HCT116 (cell line): ENCODE measurements around the gene RTN4RL2. TPM values are rescaled to one million over a fixed set of nuclear protein-coding genes. Genes with fewer than 3 reads are reported as not detected.

ENCODE experiments used
- ATAC-seq: fragments of 200-7000 bp; cut with Tn5 transposase; 2 replicates; pipeline ENCODE4 v1.9.1; 2020; ENCODE audit warnings: mild to moderate bottlenecking, moderate library complexity
- BruUV-seq: library from RNA; stranded (reverse); fragments of 400-500 nt; replicated peaks from 2 replicates; lab custom pipeline; 2021; lab: Mats Ljungman, UMichigan
- CTCF ChIA-PET: fragments of 300-600 bp; sonication (Branson Sonifier 250); formaldehyde crosslinking; loops from one replicate; lab custom pipeline; 2021; ENCODE audit warnings: antibody characterized with exemption; lab: Charles Lee
- POLR2A ChIA-PET: fragments of 300-600, 350-600 bp; sonication (Branson Sonifier 250); formaldehyde crosslinking; loops from one replicate; lab custom pipeline; 2021; ENCODE audit warnings: antibody characterized with exemption; lab: Charles Lee
- RAD21 ChIA-PET, 2 experiments: fragments of 300-600 bp; sonication (Branson Sonifier 250); formaldehyde crosslinking; loops; one replicate each; lab custom pipeline; 2023; ENCODE audit warnings: low total read pairs in 2 of 2; ENCODE audit not compliant: uncharacterized antibody in 2 of 2, unreplicated experiment in 2 of 2, low non-redundant PET in 1 of 2; lab: Charles Lee
- DNase-seq: peaks from one replicate; pipeline ENCODE4 v3.0.0-alpha.2; 2010; ENCODE audit warnings: low read depth, low spot score
- H2AFZ ChIP-seq: fragments of 200-600 bp; shearing (Covaris generic), sonication (generic); 2 replicates; pipeline ENCODE4 v1.6.1; 2017; ENCODE audit warnings: low read depth, mixed run types, mixed read lengths, antibody characterized with exemption, low read length; ENCODE audit not compliant: poor library complexity, severe bottlenecking
- H3K27ac ChIP-seq: 2 replicates; pipeline ENCODE4 v1.5.1; 2012; ENCODE audit warnings: low read depth, low read length
- H3K27me3 ChIP-seq: fragments of 200-600 bp; sonication (generic); 2 replicates; pipeline ENCODE4 v1.6.1; 2016; ENCODE audit warnings: mixed run types, low read length, mixed read lengths; ENCODE audit not compliant: insufficient read depth
- H3K36me3 ChIP-seq, 2 experiments: fragments of 200-500 bp in 1 of 2; fragments of 200-600 bp in 1 of 2; sonication (Bioruptor generic) in 1 of 2; sonication (generic) in 1 of 2; 2 replicates each; pipeline versions ENCODE4 v1.5.1 to v1.6.1; 2014 to 2016; ENCODE audit warnings: low read length in 2 of 2, inconsistent platforms in 1 of 2, mixed read lengths in 1 of 2, mixed run types in 1 of 2; ENCODE audit not compliant: insufficient read depth in 2 of 2, control insufficient read depth in 1 of 2
- H3K4me1 ChIP-seq, 2 experiments: fragments of 200-600 bp in 1 of 2; sonication (generic) in 1 of 2; 2 replicates each; pipeline versions ENCODE4 v1.5.1 to v1.6.1; 2012 to 2017; ENCODE audit warnings: low read length in 2 of 2, inconsistent platforms in 1 of 2, mild to moderate bottlenecking in 1 of 2, mixed read lengths in 1 of 2, mixed run types in 1 of 2, moderate library complexity in 1 of 2; ENCODE audit not compliant: insufficient read depth in 2 of 2, control insufficient read depth in 1 of 2
- H3K4me2 ChIP-seq: fragments of 200-600 bp; sonication (generic); 2 replicates; pipeline ENCODE4 v1.6.1; 2017; ENCODE audit warnings: mixed run types, low read length, mixed read lengths
- H3K4me3 ChIP-seq, 2 experiments: fragments of 200-600 bp in 1 of 2; sonication (generic) in 1 of 2; replicated peaks in 1 of 2; 2 replicates each; pipeline ENCODE4 v1.5.1; 2011 to 2016; ENCODE audit warnings: low read length in 2 of 2, control low read depth in 1 of 2, low read depth in 1 of 2, mild to moderate bottlenecking in 1 of 2, mixed read lengths in 1 of 2, mixed run types in 1 of 2
- H3K79me2 ChIP-seq: fragments of 200-600 bp; sonication (generic); 2 replicates; pipeline ENCODE4 v1.6.1; 2017; ENCODE audit warnings: mild to moderate bottlenecking, mixed run types, low read length, moderate library complexity, mixed read lengths; ENCODE audit not compliant: insufficient read depth
- H3K9ac ChIP-seq: fragments of 200-600 bp; sonication (generic); 2 replicates; pipeline ENCODE4 v1.6.1; 2016; ENCODE audit warnings: low read length, mixed read lengths
- H3K9me2 ChIP-seq: fragments of 200-600 bp; sonication (generic), shearing (Covaris generic); 2 replicates; pipeline ENCODE4 v1.6.1; 2017; ENCODE audit warnings: mixed run types, mild to moderate bottlenecking, moderate library complexity; ENCODE audit not compliant: insufficient read depth
- H3K9me3 ChIP-seq, 2 experiments: fragments of 200-500 bp in 1 of 2; fragments of 200-600 bp in 1 of 2; sonication (Bioruptor generic) in 1 of 2; sonication (generic) in 1 of 2; 2 replicates each; pipeline ENCODE4 v1.6.1; 2014 to 2017; ENCODE audit warnings: low read length in 2 of 2, mixed read lengths in 2 of 2, inconsistent platforms in 1 of 2, low read depth in 1 of 2, mild to moderate bottlenecking in 1 of 2, mixed run types in 1 of 2, moderate library complexity in 1 of 2; ENCODE audit not compliant: control insufficient read depth in 1 of 2, insufficient read depth in 1 of 2
- H4K20me1 ChIP-seq: fragments of 200-600 bp; sonication (generic), shearing (Covaris generic); 2 replicates; pipeline ENCODE4 v1.6.1; 2017; ENCODE audit warnings: mixed run types, mild to moderate bottlenecking, moderate library complexity; ENCODE audit not compliant: insufficient read depth
- CEBPB ChIP-seq: IDR thresholded peaks from 2 replicates; pipeline ENCODE4 v1.6.1; 2012; ENCODE audit warnings: low read depth
- CTCF ChIP-seq, 3 experiments: fragments of 200-600 bp in 1 of 3; sonication (generic) in 1 of 3; IDR thresholded peaks in 2 of 3; conservative IDR thresholded peaks in 1 of 3; 2 replicates each; pipeline ENCODE4 v1.5.1; 2012 to 2017; ENCODE audit warnings: low read depth in 2 of 3, low read length in 2 of 3, antibody characterized with exemption in 1 of 3, borderline replicate concordance in 1 of 3, control low read depth in 1 of 3, mild to moderate bottlenecking in 1 of 3, mixed read lengths in 1 of 3, mixed run types in 1 of 3, moderate library complexity in 1 of 3; ENCODE audit not compliant: insufficient read depth in 1 of 3
- EGR1 ChIP-seq: IDR thresholded peaks from 2 replicates; pipeline ENCODE4 v1.6.1; 2012; ENCODE audit warnings: low read depth
- EZH2 ChIP-seq: fragments of 200-600 bp; sonication (generic); IDR thresholded peaks from 2 replicates; pipeline ENCODE4 v1.6.1; 2017; ENCODE audit warnings: antibody characterized with exemption, mixed run types
- EZH2phosphoT487 ChIP-seq: fragments of 200-600 bp; IDR thresholded peaks from 2 replicates; pipeline ENCODE4 v1.6.1; 2018; ENCODE audit warnings: antibody characterized with exemption, borderline replicate concordance
- JUND ChIP-seq: IDR thresholded peaks from 2 replicates; pipeline ENCODE4 v1.6.1; 2012
- POLR2A ChIP-seq: IDR thresholded peaks from 2 replicates; pipeline ENCODE4 v1.7.0; 2011; ENCODE audit warnings: borderline replicate concordance; ENCODE audit not compliant: insufficient read depth, insufficient read length; ENCODE audit errors: extremely low read depth
- POLR2AphosphoS5 ChIP-seq: IDR thresholded peaks from 2 replicates; pipeline ENCODE4 v1.6.1; 2011; ENCODE audit warnings: mild to moderate bottlenecking, low read depth, low read length, moderate library complexity
- RAD21 ChIP-seq: IDR thresholded peaks from 2 replicates; pipeline ENCODE4 v1.6.1; 2012; ENCODE audit warnings: low read depth, mild to moderate bottlenecking
- SIN3A ChIP-seq: IDR thresholded peaks from 2 replicates; pipeline ENCODE4 v1.6.1; 2012; ENCODE audit warnings: low read depth
- SP1 ChIP-seq: IDR thresholded peaks from 2 replicates; pipeline ENCODE4 v1.6.1; 2012; ENCODE audit warnings: low read depth
- SRF ChIP-seq: IDR thresholded peaks from 2 replicates; pipeline ENCODE4 v1.6.1; 2012; ENCODE audit warnings: low read depth
- TCF7L2 ChIP-seq: IDR thresholded peaks from 2 replicates; pipeline ENCODE4 v1.7.0; 2011; ENCODE audit warnings: borderline replicate concordance, inconsistent platforms; ENCODE audit not compliant: insufficient read depth, insufficient read length; ENCODE audit errors: extremely low read depth
- YY1 ChIP-seq: IDR thresholded peaks from 2 replicates; pipeline ENCODE4 v1.6.1; 2011; ENCODE audit warnings: low read length, low read depth, moderate library complexity, mild to moderate bottlenecking; ENCODE audit not compliant: insufficient replicate concordance; ENCODE audit errors: extremely low read depth
- ZFX ChIP-seq: fragments of 450-650 bp; IDR thresholded peaks from 2 replicates; pipeline ENCODE4 v1.6.1; 2017
- ZNF274 ChIP-seq: fragments of 200-500 bp; sonication (Bioruptor generic); IDR thresholded peaks from 2 replicates; pipeline ENCODE4 v1.6.1; 2014; ENCODE audit warnings: mild to moderate bottlenecking, low read depth, low read length, inconsistent platforms
- intact Hi-C: fragments of 100-400 bp; cut with micrococcal nuclease; formaldehyde crosslinking; loops from 2 replicates; pipeline ENCODE4 v1.10.0; 2022
- total RNA-seq: library from RNA; stranded (reverse); gene quantifications from one replicate; pipeline ENCODE4 v1.2.1, GENCODE V29; 2021; ENCODE audit not compliant: unreplicated experiment
- TF ChIP-seq, protein P1 (sequence below): IDR thresholded peaks from 2 replicates; pipeline ENCODE4 v1.6.1; 2012
- TF ChIP-seq, protein P2 (sequence below): IDR thresholded peaks from 2 replicates; pipeline ENCODE4 v1.6.1; 2011; ENCODE audit warnings: mild to moderate bottlenecking, low read length, moderate library complexity; ENCODE audit not compliant: insufficient replicate concordance; ENCODE audit errors: extremely low read depth

The RTN4RL2 gene
- total RNA-seq, 1 experiment from 2014 or later = 24.0 TPM

DNA sequence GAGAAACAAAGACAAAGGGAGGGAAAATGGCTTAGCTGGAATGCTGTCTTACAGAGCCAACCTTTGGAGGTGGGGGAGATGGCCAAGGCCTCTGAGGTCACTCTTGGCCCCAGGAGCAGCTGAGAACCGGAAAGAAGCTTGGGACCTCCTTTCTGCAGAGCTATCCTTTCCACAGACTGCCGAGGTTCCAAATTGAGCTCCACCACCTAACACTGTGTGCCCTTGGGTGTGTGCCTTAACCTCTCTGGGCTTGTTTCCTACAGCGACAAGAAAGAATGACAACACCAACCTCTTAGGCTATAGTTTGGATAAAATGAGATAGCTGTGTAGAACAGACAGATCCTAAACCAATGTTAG is 23.2 kb downstream of the RTN4RL2 start:
- Histone ChIP-seq H3K9ac (no peak overlapping the region), H3K4me2 (no peak overlapping the region), H3K4me3 (no peak overlapping the region), H3K9me3 (no peaks in the 10 kb centered on the region), H3K4me1 (no peaks in the 10 kb centered on the region), H3K79me2 (no peaks in the 10 kb centered on the region), H3K27me3 (no peaks in the 10 kb centered on the region), H3K27ac (no peak overlapping the region), H3K36me3 (no peaks in the 10 kb centered on the region), H2AFZ (no peak overlapping the region), H4K20me1 (no peaks in the 10 kb centered on the region), H3K9me2 (no peaks in the 10 kb centered on the region)
- DNase-seq (no peak), ATAC-seq (no peak)
- RAD21 ChIA-PET = no interaction called here
- TF ChIP-seq POLR2AphosphoS5 = no peak
- TF ChIP-seq, protein P1, sequence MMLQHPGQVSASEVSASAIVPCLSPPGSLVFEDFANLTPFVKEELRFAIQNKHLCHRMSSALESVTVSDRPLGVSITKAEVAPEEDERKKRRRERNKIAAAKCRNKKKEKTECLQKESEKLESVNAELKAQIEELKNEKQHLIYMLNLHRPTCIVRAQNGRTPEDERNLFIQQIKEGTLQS = no peak
- TF ChIP-seq, protein P2, sequence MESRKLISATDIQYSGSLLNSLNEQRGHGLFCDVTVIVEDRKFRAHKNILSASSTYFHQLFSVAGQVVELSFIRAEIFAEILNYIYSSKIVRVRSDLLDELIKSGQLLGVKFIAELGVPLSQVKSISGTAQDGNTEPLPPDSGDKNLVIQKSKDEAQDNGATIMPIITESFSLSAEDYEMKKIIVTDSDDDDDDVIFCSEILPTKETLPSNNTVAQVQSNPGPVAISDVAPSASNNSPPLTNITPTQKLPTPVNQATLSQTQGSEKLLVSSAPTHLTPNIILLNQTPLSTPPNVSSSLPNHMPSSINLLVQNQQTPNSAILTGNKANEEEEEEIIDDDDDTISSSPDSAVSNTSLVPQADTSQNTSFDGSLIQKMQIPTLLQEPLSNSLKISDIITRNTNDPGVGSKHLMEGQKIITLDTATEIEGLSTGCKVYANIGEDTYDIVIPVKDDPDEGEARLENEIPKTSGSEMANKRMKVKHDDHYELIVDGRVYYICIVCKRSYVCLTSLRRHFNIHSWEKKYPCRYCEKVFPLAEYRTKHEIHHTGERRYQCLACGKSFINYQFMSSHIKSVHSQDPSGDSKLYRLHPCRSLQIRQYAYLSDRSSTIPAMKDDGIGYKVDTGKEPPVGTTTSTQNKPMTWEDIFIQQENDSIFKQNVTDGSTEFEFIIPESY = no peak
- no peak for TF ChIP-seq TCF7L2
- TF ChIP-seq SRF = no peak
- no peak for TF ChIP-seq EZH2phosphoT487
- no peak for TF ChIP-seq JUND
- TF ChIP-seq ZNF274 = no peak
- no peak for TF ChIP-seq SIN3A
- TF ChIP-seq YY1 = no peak
- no peak for TF ChIP-seq RAD21
- TF ChIP-seq CTCF (IDR thresholded peaks at IDR 0.05 in 2 of 3, conservative IDR thresholded peaks at IDR 0.05 in 1 of 3; ENCODE audit: borderline replicate concordance in 1 of 3, insufficient read depth in 1 of 3, low read depth in 2 of 3, low read length in 2 of 3) = no peak
- no peak for TF ChIP-seq CEBPB
- no peak for TF ChIP-seq EZH2
- no peak for TF ChIP-seq ZFX
- no peak for TF ChIP-seq SP1
- TF ChIP-seq POLR2A = no peak
- no peak for TF ChIP-seq EGR1
- BruUV-seq = no TSS peak
- CTCF ChIA-PET = interaction anchor here (1.0 to 3.9 kb wide), 2 partner anchors 9 to 32 kb away, joined by 3 to 23 read pairs; partner anchors contain the start of gene SLC43A1
- intact Hi-C loops = no loop called here
- POLR2A ChIA-PET = no interaction called here
